C4-2B (cell line): ENCODE results near the gene SORCS2.

Source experiments
- H3K27ac ChIP-seq: fragments of 450-650 bp; 2 replicates; pipeline ENCODE4 v1.5.1; 2017
- ZFX ChIP-seq: fragments of 450-650 bp; IDR thresholded peaks from 2 replicates; pipeline ENCODE4 v1.6.1; 2017
- TF ChIP-seq, protein P1 (sequence below): fragments of 450-650 bp; conservative IDR thresholded peaks from 2 replicates; pipeline ENCODE4 v1.5.1; 2017; ENCODE audit warnings: mild to moderate bottlenecking

The SORCS2 gene

DNA sequence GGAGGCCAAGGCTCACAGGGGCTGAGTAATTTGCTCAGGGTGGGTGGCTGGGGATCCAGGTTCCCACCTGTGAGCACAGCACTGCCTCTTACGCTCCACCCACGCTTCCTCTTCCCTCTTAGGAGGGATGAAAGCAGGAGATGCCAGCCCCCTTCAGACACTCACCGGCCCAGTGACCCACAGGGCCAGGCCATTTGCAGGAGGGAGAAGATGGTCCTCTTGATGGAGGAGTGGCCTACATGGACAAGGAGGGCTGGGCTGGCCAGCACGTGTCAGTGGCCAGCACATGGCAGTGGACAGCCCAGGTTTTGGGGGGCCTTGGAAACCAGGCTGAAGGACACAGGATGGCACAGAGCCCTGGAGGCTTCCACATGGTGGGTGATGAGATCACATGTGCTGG lies 350.4 kb downstream of the SORCS2 start:
- no peak for TF ChIP-seq ZFX
- TF ChIP-seq, protein P1, sequence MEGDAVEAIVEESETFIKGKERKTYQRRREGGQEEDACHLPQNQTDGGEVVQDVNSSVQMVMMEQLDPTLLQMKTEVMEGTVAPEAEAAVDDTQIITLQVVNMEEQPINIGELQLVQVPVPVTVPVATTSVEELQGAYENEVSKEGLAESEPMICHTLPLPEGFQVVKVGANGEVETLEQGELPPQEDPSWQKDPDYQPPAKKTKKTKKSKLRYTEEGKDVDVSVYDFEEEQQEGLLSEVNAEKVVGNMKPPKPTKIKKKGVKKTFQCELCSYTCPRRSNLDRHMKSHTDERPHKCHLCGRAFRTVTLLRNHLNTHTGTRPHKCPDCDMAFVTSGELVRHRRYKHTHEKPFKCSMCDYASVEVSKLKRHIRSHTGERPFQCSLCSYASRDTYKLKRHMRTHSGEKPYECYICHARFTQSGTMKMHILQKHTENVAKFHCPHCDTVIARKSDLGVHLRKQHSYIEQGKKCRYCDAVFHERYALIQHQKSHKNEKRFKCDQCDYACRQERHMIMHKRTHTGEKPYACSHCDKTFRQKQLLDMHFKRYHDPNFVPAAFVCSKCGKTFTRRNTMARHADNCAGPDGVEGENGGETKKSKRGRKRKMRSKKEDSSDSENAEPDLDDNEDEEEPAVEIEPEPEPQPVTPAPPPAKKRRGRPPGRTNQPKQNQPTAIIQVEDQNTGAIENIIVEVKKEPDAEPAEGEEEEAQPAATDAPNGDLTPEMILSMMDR: no peak
- no peak overlapping the region for H3K27ac ChIP-seq

DNA sequence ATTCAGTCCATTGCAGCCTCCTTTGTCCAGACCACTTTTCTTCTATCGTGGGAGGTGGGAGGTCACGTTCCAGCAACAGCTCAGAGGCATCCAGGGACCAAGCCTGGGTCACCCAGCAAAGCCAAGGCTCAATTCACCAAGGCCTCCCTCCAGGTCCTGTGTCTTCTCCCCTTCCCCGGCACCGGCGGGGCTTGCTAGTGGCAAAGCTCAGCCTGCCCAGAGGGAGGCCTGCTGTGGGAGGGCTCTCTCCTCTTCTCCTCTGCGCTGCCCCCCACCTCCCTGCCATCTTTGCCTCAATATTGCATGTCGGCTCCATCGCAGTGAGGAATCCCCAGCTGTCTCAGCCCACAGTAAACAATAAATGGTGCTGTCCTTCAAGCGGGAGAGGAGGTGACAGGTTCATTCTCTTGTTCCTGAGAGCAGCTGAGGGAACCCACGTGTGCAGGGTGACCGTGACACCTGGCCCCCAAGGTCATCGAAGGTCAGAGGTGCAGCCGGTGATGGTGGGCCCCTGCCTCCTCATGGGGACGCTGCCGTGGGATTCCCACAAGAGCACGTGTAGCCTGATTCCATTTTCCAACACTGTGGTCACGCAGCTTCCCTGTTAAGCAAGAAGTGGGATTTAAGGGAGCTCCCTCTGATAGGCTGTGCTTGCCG lies 353.9 kb downstream of the SORCS2 start:
- TF ChIP-seq ZFX: no peak
- H3K27ac ChIP-seq: no peak overlapping the region

GRCh38 chr4:7546809-7547367 lies 354.6 kb downstream of the SORCS2 start:
- no peak overlapping the region for H3K27ac ChIP-seq
- no peak for TF ChIP-seq ZFX
- TF ChIP-seq, protein P1: no peak

- no peak for TF ChIP-seq ZFX
- TF ChIP-seq, protein P1: no peak
- H3K27ac ChIP-seq: no peak overlapping the region
These were observed 355.2 kb downstream of the SORCS2 start for GRCh38 chr4:7547368-7548040.

GRCh38 chr4:7549866-7550265 lies 357.5 kb downstream of the SORCS2 start:
- H3K27ac ChIP-seq: no peak overlapping the region
- TF ChIP-seq, protein P1: no peak
- TF ChIP-seq ZFX: no peak

DNA sequence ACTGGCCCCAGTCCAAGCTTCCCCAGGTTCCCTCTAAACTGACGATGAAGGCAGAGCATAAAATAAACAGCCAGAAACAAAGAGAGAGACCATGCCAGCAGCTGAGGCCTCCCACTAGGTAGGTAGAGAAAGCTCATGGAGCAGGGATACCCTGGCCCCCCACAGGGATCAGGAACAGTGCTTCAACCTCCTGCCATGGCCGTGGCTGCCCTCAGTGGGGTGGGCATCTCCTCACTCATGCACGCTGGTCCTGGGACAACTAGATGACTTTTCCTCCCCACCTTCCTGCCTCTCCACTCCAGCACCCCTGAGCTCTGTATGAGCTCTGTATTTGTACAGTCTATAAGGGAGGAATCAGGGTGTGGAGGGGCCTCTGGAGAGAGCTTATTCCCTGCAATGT lies 360.1 kb downstream of the SORCS2 start:
- TF ChIP-seq ZFX: no peak
- TF ChIP-seq, protein P1: no peak
- no peak overlapping the region for H3K27ac ChIP-seq

- H3K27ac ChIP-seq: no peak overlapping the region
- TF ChIP-seq ZFX: no peak
- TF ChIP-seq, protein P1: no peak
These were observed 360.9 kb downstream of the SORCS2 start for GRCh38 chr4:7553280-7553679.
